Bronchial epithelial cell (primary cell): ENCODE results near the gene RGCC. TPM values are rescaled to one million over a fixed set of nuclear protein-coding genes. Genes with fewer than 3 reads are reported as not detected.
A peak's percentile ranks its signal among the peaks of the same experiment; 100 is the strongest.

ENCODE experiments used
- DNase-seq: peaks from one replicate; pipeline ENCODE4 v3.0.0-alpha.2; 2010; ENCODE audit warnings: low read depth
- FAIRE-seq: peaks from 2 replicates; lab custom pipeline; 2011; peaks lifted over from hg19 to GRCh38; lab: Jason Lieb, UNC
- H3K27me3 ChIP-seq: 2 replicates; pipeline ENCODE4 v1.5.1; 2011; ENCODE audit warnings: low read length; ENCODE audit not compliant: control insufficient read depth, insufficient read depth
- H3K36me3 ChIP-seq: 2 replicates; pipeline ENCODE4 v1.5.1; 2011; ENCODE audit warnings: low read length; ENCODE audit not compliant: control insufficient read depth, insufficient read depth
- H3K4me3 ChIP-seq: 2 replicates; pipeline ENCODE4 v1.5.1; 2011; ENCODE audit warnings: mild to moderate bottlenecking, low read depth, low read length, control low read depth
- CTCF ChIP-seq: IDR thresholded peaks from 2 replicates; pipeline ENCODE4 v1.5.1; 2011; ENCODE audit warnings: mild to moderate bottlenecking, moderate library complexity, low read length, control low read depth, inconsistent platforms; ENCODE audit not compliant: insufficient read depth, severe bottlenecking
- total RNA-seq: library from RNA; depleted of rRNA; stranded (reverse); fragments of >200 nt; gene quantifications from 2 replicates; pipeline ENCODE4 v1.2.1, GENCODE V29; 2014

RGCC gene
- total RNA-seq, 1 donor from 2014 or later = 13.2 TPM

- DNase-seq (no peak), FAIRE-seq (no peak)
- Histone ChIP-seq H3K4me3 (no peak overlapping the region), H3K27me3 (peaks cover 5% of the 10 kb centered on the region), H3K36me3 (no peaks in the 10 kb centered on the region)
- TF ChIP-seq CTCF = no peak
These were observed 4.9 kb upstream of the RGCC start for GRCh38 chr13:41452462-41452861.

DNA sequence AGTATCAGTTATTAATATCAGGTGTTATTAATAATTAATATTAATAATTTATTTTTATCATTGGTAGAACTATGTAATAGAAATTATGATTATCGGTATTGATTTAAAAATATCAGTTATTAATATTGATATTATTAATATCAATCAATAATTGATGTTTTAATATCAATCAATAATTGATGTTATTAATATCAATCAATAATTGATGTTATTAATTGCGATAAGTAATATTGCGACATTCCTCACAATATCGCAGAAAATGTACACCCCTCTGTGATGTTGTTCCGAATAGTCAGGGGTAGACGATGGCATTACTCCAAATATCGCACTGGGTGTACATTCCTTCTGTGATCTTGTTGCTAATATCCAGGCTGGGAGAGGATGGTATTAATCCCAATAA, 3.7 kb upstream of the RGCC start:
- Histone ChIP-seq H3K27me3 (peaks cover 5% of the 10 kb centered on the region), H3K4me3 (no peak overlapping the region), H3K36me3 (no peaks in the 10 kb centered on the region)
- DNase-seq = no peak
- no peak for TF ChIP-seq CTCF
- no peak for FAIRE-seq

DNA sequence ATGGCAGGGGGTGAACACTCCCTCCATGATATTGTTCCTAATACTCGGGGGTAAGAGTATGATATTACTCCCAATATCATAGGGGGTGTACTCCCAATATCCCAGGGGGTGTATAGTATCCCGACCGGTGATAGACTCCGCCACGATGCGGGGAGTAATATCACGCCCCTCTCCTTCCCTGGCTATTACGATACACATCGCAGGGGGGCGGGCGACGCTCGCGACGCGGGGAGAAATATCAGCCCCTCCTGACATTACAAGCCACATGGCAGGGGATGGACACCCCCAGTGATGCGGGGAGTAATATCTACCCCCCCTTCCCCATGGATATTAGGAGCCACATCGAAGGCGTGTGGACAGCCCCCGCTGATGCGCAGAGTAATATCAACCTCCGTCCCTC, 3.2 kb upstream of the RGCC start:
- H3K27me3 ChIP-seq = peaks cover 5% of the 10 kb centered on the region
- no peak for TF ChIP-seq CTCF
- no peak overlapping the region for H3K4me3 ChIP-seq
- DNase-seq (no peak), FAIRE-seq (no peak)
- H3K36me3 ChIP-seq = no peaks in the 10 kb centered on the region

DNA sequence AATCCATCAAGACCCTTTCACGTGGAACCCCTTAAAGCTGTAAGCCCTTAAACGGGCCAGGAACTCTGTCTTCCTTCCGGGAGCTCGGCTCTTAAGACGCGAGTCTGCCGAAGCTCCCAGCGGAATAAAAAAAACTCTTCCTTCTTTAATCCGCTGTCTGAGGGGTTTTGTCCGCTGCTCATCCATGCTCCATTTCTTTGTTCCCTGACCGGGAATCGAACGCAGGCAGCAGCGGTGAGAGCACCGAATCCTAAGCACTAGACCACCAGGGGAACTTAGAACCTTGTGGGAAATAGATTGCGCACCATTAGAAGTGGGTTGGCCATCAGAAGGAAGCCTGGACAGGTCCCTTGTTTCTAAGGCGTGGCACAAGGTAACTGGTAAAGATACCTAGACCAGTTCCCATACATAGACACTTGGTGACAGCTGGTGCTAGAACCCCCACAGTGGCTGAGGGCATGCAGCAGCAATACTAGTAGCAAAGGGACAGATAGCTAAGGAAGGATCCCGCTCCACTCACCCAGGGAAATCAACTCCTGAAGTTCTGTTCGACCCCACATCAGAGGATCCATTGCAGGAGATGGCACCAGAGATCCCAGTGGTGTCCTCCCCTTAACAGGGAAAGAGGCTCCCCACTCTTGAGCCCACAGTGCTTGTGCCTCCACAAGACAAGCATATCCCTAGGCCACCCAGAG, 1.5 kb upstream of the RGCC start:
- Histone ChIP-seq H3K36me3 (peaks cover 2% of the 10 kb centered on the region), H3K4me3 (no peak overlapping the region), H3K27me3 (peaks cover 5% of the 10 kb centered on the region)
- DNase-seq = no peak
- no peak for FAIRE-seq
- no peak for TF ChIP-seq CTCF

DNA sequence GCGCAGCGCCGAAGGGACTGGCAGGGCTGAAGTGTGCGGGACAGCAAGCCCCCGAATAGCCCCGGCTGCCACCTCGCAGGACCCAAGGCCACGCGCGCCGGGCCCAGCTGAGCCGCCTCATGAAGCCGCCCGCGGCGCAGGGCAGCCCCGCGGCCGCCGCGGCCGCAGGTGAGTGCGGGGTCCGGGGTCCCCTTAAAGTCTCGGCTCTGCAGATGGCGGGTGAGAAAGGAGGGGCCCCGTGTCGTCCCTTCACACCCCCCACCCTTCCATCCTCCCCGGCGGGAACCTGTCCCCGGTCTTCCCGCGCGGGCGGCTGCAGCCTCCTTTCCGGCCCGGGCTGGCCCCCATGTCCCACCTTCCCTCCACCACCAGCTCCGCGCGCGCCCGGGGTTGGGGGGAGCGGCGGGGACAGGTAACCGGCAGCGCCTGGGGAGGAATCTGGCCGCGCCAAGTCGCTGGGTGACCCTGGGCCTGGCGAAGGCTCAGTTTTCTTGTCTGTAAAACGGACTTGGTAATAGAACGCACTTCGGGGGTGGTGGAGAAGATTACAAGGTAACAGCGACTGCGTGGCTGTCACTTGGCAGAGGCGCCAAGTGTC, 338 bp downstream of the RGCC start:
- Histone ChIP-seq H3K27me3 (peaks cover 5% of the 10 kb centered on the region), H3K36me3 (peaks cover 2% of the 10 kb centered on the region), H3K4me3 (peak overlapping the region; percentile 60)
- FAIRE-seq (no peak), DNase-seq (no peak)
- no peak for TF ChIP-seq CTCF
